ENCODE results near the gene FBXW5. TPM values are rescaled to one million over a fixed set of nuclear protein-coding genes. Genes with fewer than 3 reads are reported as not detected.

The FBXW5 gene
- total RNA-seq, 1 donor from 2014 or later = 100.0 TPM

- Mint-ChIP-seq H3K4me1 (ENCODE audit: unreplicated experiment) (no peaks in the 10 kb centered on the region), H3K9me3 (ENCODE audit: unreplicated experiment) (no peaks in the 10 kb centered on the region), H3K36me3 (ENCODE audit: low read depth, unreplicated experiment) (no peaks in the 10 kb centered on the region), H3K27me3 (ENCODE audit: unreplicated experiment) (peaks cover 7% of the 10 kb centered on the region), H3K4me3 (ENCODE audit: unreplicated experiment) (no peak overlapping the region), H3K27ac (ENCODE audit: unreplicated experiment) (no peak overlapping the region)
- TF ChIP-seq CTCF (IDR thresholded peaks at IDR 0.05; ENCODE audit: unreplicated experiment) = no peak
- no peak for DNase-seq (ENCODE audit: low spot score)
Measured at GRCh38 chr9:136955202-136955942, 10.8 kb upstream of the FBXW5 start.

- H3K36me3 Mint-ChIP-seq (ENCODE audit: low read depth, unreplicated experiment) = no peaks in the 10 kb centered on the region
- DNase-seq (ENCODE audit: low spot score) = no peak
- no peaks in the 10 kb centered on the region for H3K4me1 Mint-ChIP-seq (ENCODE audit: unreplicated experiment)
- no peak for TF ChIP-seq CTCF (IDR thresholded peaks at IDR 0.05; ENCODE audit: unreplicated experiment)
- H3K9me3 Mint-ChIP-seq (ENCODE audit: unreplicated experiment) = no peaks in the 10 kb centered on the region
- peaks cover 7% of the 10 kb centered on the region for H3K27me3 Mint-ChIP-seq (ENCODE audit: unreplicated experiment)
- no peak overlapping the region for H3K27ac Mint-ChIP-seq (ENCODE audit: unreplicated experiment)
- H3K4me3 Mint-ChIP-seq (ENCODE audit: unreplicated experiment) = no peak overlapping the region
Measured at GRCh38 chr9:136954270-136955083, 9.9 kb upstream of the FBXW5 start.

GRCh38 chr9:136953771-136954269 is 9.3 kb upstream of the FBXW5 start:
- TF ChIP-seq CTCF (IDR thresholded peaks at IDR 0.05; ENCODE audit: unreplicated experiment) = no peak
- Mint-ChIP-seq H3K9me3 (ENCODE audit: unreplicated experiment) (no peaks in the 10 kb centered on the region), H3K27me3 (ENCODE audit: unreplicated experiment) (peaks cover 8% of the 10 kb centered on the region)

GRCh38 chr9:136952876-136953770 is 8.6 kb upstream of the FBXW5 start:
- Mint-ChIP-seq H3K9me3 (ENCODE audit: unreplicated experiment) (no peaks in the 10 kb centered on the region), H3K4me1 (ENCODE audit: unreplicated experiment) (no peaks in the 10 kb centered on the region), H3K36me3 (ENCODE audit: low read depth, unreplicated experiment) (no peaks in the 10 kb centered on the region), H3K27ac (ENCODE audit: unreplicated experiment) (no peak overlapping the region), H3K27me3 (ENCODE audit: unreplicated experiment) (peaks cover 7% of the 10 kb centered on the region), H3K4me3 (ENCODE audit: unreplicated experiment) (no peak overlapping the region)
- DNase-seq (ENCODE audit: low spot score) = no peak
- TF ChIP-seq CTCF (IDR thresholded peaks at IDR 0.05; ENCODE audit: unreplicated experiment) = no peak

More at GRCh38 chr9:136953771-136954269, 9.3 kb upstream of the FBXW5 start:
- Mint-ChIP-seq H3K36me3 (ENCODE audit: low read depth, unreplicated experiment) (no peaks in the 10 kb centered on the region), H3K4me1 (ENCODE audit: unreplicated experiment) (no peaks in the 10 kb centered on the region), H3K27ac (ENCODE audit: unreplicated experiment) (no peak overlapping the region), H3K4me3 (ENCODE audit: unreplicated experiment) (no peak overlapping the region)
- DNase-seq (ENCODE audit: low spot score) = no peak
